ENCODE results near the gene PCNX4.

The PCNX4 gene

GRCh38 chr14:60171690-60172089, 80.0 kb downstream of the PCNX4 start:
- DNase-seq (ENCODE audit: insufficient read length, low spot score): no peak
- FAIRE-seq: no peak
- TF ChIP-seq POLR2A (IDR thresholded peaks at IDR 0.05; ENCODE audit: low read depth, low read length): no peak

- DNase-seq (ENCODE audit: insufficient read length, low spot score) (no peak), FAIRE-seq (no peak)
- TF ChIP-seq POLR2A (IDR thresholded peaks at IDR 0.05; ENCODE audit: low read depth, low read length): no peak
Observed at GRCh38 chr14:60174352-60175254, 82.9 kb downstream of the PCNX4 start.

- FAIRE-seq (no peak), DNase-seq (ENCODE audit: insufficient read length, low spot score) (no peak)
- no peak for TF ChIP-seq POLR2A (IDR thresholded peaks at IDR 0.05; ENCODE audit: low read depth, low read length)
Observed at GRCh38 chr14:60175255-60175902, 83.7 kb downstream of the PCNX4 start.

GRCh38 chr14:60178164-60178563, 86.4 kb downstream of the PCNX4 start:
- FAIRE-seq (no peak), DNase-seq (ENCODE audit: insufficient read length, low spot score) (no peak)
- TF ChIP-seq POLR2A (IDR thresholded peaks at IDR 0.05; ENCODE audit: low read depth, low read length): no peak

DNA sequence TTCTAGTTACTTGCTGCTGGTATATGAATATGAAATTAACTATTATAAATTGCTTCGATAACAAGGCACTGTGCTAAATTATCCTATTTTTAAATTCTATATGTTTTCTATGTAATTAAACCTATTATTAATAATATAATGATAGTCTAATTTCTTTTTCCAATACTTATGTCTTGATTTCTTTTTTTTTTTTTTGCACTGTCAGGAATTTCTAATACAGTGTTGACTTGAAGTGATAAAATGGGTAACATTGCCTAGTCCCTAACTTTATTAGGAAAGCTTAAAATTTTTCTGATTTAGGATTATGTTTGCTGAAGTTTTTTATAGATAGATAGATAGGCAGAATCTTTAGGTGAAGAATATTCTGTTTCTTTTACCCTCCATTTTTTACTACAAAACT, 87.1 kb downstream of the PCNX4 start:
- TF ChIP-seq POLR2A (IDR thresholded peaks at IDR 0.05; ENCODE audit: low read depth, low read length): no peak
- DNase-seq (ENCODE audit: insufficient read length, low spot score): no peak
- FAIRE-seq: no peak

- FAIRE-seq: no peak
- no peak for TF ChIP-seq POLR2A (IDR thresholded peaks at IDR 0.05; ENCODE audit: low read depth, low read length)
- DNase-seq (ENCODE audit: insufficient read length, low spot score): no peak
Observed at GRCh38 chr14:60179431-60179869, 87.7 kb downstream of the PCNX4 start.

GRCh38 chr14:60183138-60183537, 91.4 kb downstream of the PCNX4 start:
- FAIRE-seq: no peak
- TF ChIP-seq POLR2A (IDR thresholded peaks at IDR 0.05; ENCODE audit: low read depth, low read length): no peak
- DNase-seq (ENCODE audit: insufficient read length, low spot score): no peak

DNA sequence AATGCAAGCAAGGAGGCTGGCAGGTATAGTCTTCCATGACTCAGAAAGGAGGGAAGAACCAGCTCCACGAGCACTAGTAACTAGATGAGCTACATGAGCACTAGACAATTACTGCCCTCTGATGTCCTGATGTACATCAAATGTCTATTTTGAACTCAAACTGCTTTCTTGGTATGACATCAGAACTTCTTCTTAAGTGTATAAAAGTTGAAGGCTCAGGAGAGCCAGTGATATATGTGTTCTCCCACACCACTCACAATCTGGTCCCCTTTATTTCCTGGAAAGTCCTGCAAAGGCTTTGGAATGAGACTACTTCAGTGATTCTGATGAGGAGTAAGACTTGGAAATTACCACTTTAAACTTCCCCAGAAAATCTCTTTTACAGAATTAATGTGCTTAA, 92.0 kb downstream of the PCNX4 start:
- no peak for FAIRE-seq
- DNase-seq (ENCODE audit: insufficient read length, low spot score): no peak
- TF ChIP-seq POLR2A (IDR thresholded peaks at IDR 0.05; ENCODE audit: low read depth, low read length): no peak

GRCh38 chr14:60184146-60184904, 92.6 kb downstream of the PCNX4 start:
- no peak for TF ChIP-seq POLR2A (IDR thresholded peaks at IDR 0.05; ENCODE audit: low read depth, low read length)
- FAIRE-seq (no peak), DNase-seq (ENCODE audit: insufficient read length, low spot score) (no peak)

DNA sequence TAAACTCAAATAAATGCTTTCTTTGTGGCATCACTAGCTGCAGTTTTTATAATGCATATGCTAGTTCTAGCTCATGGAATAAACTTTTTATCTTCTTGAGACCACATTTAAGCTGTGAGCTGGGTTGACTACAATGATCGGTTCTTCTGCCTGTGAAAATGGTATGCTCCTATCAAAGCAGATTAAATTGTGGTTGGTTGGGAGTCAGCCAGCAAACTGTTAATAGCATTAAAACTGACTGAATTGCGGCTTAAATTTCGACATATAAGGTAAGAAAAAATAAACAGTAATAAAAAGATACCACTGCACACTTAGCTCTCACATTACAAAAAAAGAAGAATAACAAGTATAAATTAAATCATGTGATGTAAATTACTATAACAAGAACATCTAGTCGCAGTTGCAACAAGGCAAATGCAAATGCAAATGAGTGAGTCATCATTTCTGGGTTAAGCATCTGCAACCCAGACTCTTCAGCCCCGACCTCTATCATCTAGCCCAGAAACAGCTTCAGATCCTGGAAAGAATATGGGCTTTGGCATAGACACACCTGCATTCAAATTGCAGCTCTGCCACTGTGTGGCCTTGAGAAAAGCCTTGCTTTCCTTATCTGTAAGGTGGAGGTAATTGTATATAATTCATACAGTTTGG, 93.3 kb downstream of the PCNX4 start:
- FAIRE-seq: no peak
- no peak for TF ChIP-seq POLR2A (IDR thresholded peaks at IDR 0.05; ENCODE audit: low read depth, low read length)

GRCh38 chr14:60188115-60188514, 96.4 kb downstream of the PCNX4 start:
- DNase-seq (ENCODE audit: insufficient read length, low spot score) (no peak), FAIRE-seq (no peak)
- no peak for TF ChIP-seq POLR2A (IDR thresholded peaks at IDR 0.05; ENCODE audit: low read depth, low read length)

More for the DNA sequence above, 93.3 kb downstream of the PCNX4 start:
- no peak for DNase-seq (ENCODE audit: insufficient read length, low spot score)

GRCh38 chr14:60188696-60189095, 97.0 kb downstream of the PCNX4 start:
- TF ChIP-seq POLR2A (IDR thresholded peaks at IDR 0.05; ENCODE audit: low read depth, low read length): no peak
- DNase-seq (ENCODE audit: insufficient read length, low spot score) (no peak), FAIRE-seq (no peak)

GRCh38 chr14:60189923-60190840, 98.5 kb downstream of the PCNX4 start:
- TF ChIP-seq POLR2A (IDR thresholded peaks at IDR 0.05; ENCODE audit: low read depth, low read length): no peak
- FAIRE-seq (no peak), DNase-seq (ENCODE audit: insufficient read length, low spot score) (no peak)

All from H54 (cell line).